ENCODE results near the gene THBS1. TPM values are rescaled to one million over a fixed set of nuclear protein-coding genes. Genes with fewer than 3 reads are reported as not detected.

Gene THBS1
- total RNA-seq, 1 experiment from 2014 or later: 342 TPM

DNA sequence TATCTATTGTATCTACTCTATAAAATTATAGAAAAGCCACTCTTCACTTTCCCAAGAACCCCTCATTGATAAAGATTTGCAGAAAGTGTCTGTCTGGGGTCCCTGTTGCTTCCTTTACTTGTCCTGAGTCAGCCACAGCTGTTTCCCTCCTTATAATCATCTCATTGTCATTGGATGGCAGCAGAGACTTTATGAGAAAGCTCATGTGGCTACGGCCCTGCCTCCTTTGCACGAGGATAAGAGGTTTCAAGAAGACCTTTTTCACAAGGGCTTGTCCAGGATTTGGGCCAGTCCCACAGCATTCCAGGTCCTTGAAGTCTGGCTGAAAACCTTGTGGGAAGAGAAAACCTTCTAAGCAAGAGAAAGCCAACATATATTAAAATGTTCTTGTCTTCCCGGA, 41.9 kb upstream of the THBS1 start:
- ChIA-PET POLR2A (no interaction called here), CTCF (no interaction called here)
- Mint-ChIP-seq H3K4me3 (ENCODE audit: unreplicated experiment) (no peak overlapping the region), H3K4me1 (ENCODE audit: low read depth, unreplicated experiment) (peaks cover 6% of the 10 kb centered on the region), H3K27me3 (ENCODE audit: insufficient read depth, unreplicated experiment) (no peaks in the 10 kb centered on the region), H3K36me3 (ENCODE audit: insufficient read depth, unreplicated experiment) (no peaks in the 10 kb centered on the region), H3K27ac (ENCODE audit: unreplicated experiment) (no peak overlapping the region), H3K9me3 (ENCODE audit: unreplicated experiment) (peaks cover 20% of the 10 kb centered on the region)
- TF ChIP-seq, protein P1, sequence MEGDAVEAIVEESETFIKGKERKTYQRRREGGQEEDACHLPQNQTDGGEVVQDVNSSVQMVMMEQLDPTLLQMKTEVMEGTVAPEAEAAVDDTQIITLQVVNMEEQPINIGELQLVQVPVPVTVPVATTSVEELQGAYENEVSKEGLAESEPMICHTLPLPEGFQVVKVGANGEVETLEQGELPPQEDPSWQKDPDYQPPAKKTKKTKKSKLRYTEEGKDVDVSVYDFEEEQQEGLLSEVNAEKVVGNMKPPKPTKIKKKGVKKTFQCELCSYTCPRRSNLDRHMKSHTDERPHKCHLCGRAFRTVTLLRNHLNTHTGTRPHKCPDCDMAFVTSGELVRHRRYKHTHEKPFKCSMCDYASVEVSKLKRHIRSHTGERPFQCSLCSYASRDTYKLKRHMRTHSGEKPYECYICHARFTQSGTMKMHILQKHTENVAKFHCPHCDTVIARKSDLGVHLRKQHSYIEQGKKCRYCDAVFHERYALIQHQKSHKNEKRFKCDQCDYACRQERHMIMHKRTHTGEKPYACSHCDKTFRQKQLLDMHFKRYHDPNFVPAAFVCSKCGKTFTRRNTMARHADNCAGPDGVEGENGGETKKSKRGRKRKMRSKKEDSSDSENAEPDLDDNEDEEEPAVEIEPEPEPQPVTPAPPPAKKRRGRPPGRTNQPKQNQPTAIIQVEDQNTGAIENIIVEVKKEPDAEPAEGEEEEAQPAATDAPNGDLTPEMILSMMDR (IDR thresholded peaks at IDR 0.05; ENCODE audit: insufficient read depth in 1 of 2, low read depth in 1 of 2, low read length in 1 of 2, severe bottlenecking in 1 of 2, unreplicated experiment in 1 of 2): no peak
- H3K27me3 ChIP-seq (replicated peaks; ENCODE audit: control insufficient read depth, insufficient read depth, low read length): no peaks in the 10 kb centered on the region
- H3K4me1 ChIP-seq: no peaks in the 10 kb centered on the region
- no peak for DNase-seq
- BruUV-seq (replicated peaks): no TSS peak
- no peaks in the 10 kb centered on the region for H3K9me3 ChIP-seq
- no peak overlapping the region for H3K4me3 ChIP-seq (ENCODE audit: low read depth, low read length)
- no peaks in the 10 kb centered on the region for H3K36me3 ChIP-seq (ENCODE audit: control insufficient read depth, insufficient read depth, low read length)
- intact Hi-C loops (cut with micrococcal nuclease; ENCODE audit: unreplicated experiment): no loop called here

DNA sequence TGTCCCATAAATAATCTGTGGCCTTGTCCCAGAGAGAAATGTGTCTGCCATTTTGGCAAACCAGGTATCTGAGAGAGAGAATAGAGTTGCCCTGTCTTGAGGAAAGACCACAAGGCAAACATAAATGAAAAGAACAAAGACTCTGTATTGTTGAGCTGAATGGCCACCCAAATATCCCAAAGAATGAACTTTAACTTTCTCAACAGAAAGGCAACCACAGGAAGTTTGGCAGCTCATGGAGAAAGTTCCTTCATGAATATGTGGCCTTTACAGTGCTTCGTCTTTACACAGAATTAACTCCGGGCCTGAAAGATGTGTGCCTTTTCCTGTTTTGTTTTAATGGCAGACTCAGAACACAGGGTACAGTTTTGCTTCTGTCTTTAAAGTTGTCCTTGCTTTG, 41.4 kb upstream of the THBS1 start:
- no peaks in the 10 kb centered on the region for H3K27me3 ChIP-seq (replicated peaks; ENCODE audit: control insufficient read depth, insufficient read depth, low read length)
- H3K36me3 Mint-ChIP-seq (ENCODE audit: insufficient read depth, unreplicated experiment): no peaks in the 10 kb centered on the region
- H3K4me3 Mint-ChIP-seq (ENCODE audit: unreplicated experiment): no peak overlapping the region
- no peak overlapping the region for H3K27ac Mint-ChIP-seq (ENCODE audit: unreplicated experiment)
- H3K4me1 Mint-ChIP-seq (ENCODE audit: low read depth, unreplicated experiment): peaks cover 1% of the 10 kb centered on the region
- H3K4me1 ChIP-seq: no peaks in the 10 kb centered on the region
- TF ChIP-seq, protein P1 (IDR thresholded peaks at IDR 0.05; ENCODE audit: insufficient read depth in 1 of 2, low read depth in 1 of 2, low read length in 1 of 2, severe bottlenecking in 1 of 2, unreplicated experiment in 1 of 2): no peak
- BruUV-seq (replicated peaks): no TSS peak
- H3K9me3 Mint-ChIP-seq (ENCODE audit: unreplicated experiment): peaks cover 21% of the 10 kb centered on the region
- no peaks in the 10 kb centered on the region for H3K9me3 ChIP-seq
- no peaks in the 10 kb centered on the region for H3K36me3 ChIP-seq (ENCODE audit: control insufficient read depth, insufficient read depth, low read length)
- POLR2A ChIA-PET: no interaction called here
- CTCF ChIA-PET: no interaction called here
- intact Hi-C loops (cut with micrococcal nuclease; ENCODE audit: unreplicated experiment): no loop called here
- no peak for DNase-seq
- no peaks in the 10 kb centered on the region for H3K27me3 Mint-ChIP-seq (ENCODE audit: insufficient read depth, unreplicated experiment)
- H3K4me3 ChIP-seq (ENCODE audit: low read depth, low read length): no peak overlapping the region

DNA sequence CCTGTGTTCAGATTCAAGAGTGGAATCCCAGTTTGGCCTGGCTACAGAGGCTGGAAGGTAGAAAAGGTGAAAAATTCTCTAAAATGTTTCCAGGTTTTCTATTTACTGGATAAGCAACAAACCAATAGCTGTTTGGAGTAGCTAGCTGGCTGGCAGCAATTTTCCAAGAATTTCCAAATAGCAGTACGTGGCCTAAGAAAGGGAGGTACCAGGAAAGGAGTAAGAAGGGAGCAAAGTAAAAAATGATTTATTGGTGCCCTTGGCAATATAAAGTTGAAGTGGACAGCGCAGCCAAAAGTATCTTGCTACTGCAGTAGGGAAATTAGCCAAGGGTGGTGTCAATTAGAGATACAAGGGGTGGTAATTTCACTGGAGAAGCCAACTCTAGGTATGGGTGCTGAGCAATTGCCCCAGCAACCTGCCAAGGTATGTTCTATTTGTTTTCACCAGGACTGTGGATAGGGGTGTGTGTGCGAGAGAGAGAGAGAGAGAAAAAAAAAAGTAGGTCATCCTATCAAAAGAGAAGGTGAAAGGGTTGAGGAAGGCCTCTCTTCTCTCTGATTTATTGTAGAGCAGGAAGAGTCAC, 40.8 kb upstream of the THBS1 start:
- BruUV-seq (replicated peaks): no TSS peak
- no peak overlapping the region for H3K27ac Mint-ChIP-seq (ENCODE audit: unreplicated experiment)
- Histone ChIP-seq H3K36me3 (ENCODE audit: control insufficient read depth, insufficient read depth, low read length) (no peaks in the 10 kb centered on the region), H3K27me3 (replicated peaks; ENCODE audit: control insufficient read depth, insufficient read depth, low read length) (no peaks in the 10 kb centered on the region), H3K4me3 (ENCODE audit: low read depth, low read length) (no peak overlapping the region), H3K9me3 (peaks cover 5% of the 10 kb centered on the region), H3K4me1 (no peaks in the 10 kb centered on the region)
- no peaks in the 10 kb centered on the region for H3K36me3 Mint-ChIP-seq (ENCODE audit: insufficient read depth, unreplicated experiment)
- H3K9me3 Mint-ChIP-seq (ENCODE audit: unreplicated experiment): peaks cover 27% of the 10 kb centered on the region
- ChIA-PET CTCF (no interaction called here), POLR2A (no interaction called here)
- DNase-seq: no peak
- no peaks in the 10 kb centered on the region for H3K27me3 Mint-ChIP-seq (ENCODE audit: insufficient read depth, unreplicated experiment)
- intact Hi-C loops (cut with micrococcal nuclease; ENCODE audit: unreplicated experiment): no loop called here
- TF ChIP-seq, protein P1 (IDR thresholded peaks at IDR 0.05; ENCODE audit: insufficient read depth in 1 of 2, low read depth in 1 of 2, low read length in 1 of 2, severe bottlenecking in 1 of 2, unreplicated experiment in 1 of 2): no peak
- H3K4me1 Mint-ChIP-seq (ENCODE audit: low read depth, unreplicated experiment): no peaks in the 10 kb centered on the region
- H3K4me3 Mint-ChIP-seq (ENCODE audit: unreplicated experiment): no peak overlapping the region

Measured in Caco-2 (cell line).